Kidney (tissue), 14 donors: ENCODE measurements around the gene MYADM. TPM values are rescaled to one million over a fixed set of nuclear protein-coding genes. Genes with fewer than 3 reads are reported as not detected.

Experiments
- DNase-seq, 5 donors: peaks; one replicate each; pipeline ENCODE4 v3.0.0-alpha.2; 2013 to 2020
- FAIRE-seq: peaks from 2 replicates; lab custom pipeline; 2012; peaks lifted over from hg19 to GRCh38; lab: Jason Lieb, UNC
- H3K27ac ChIP-seq, 2 donors: one replicate each; pipeline ENCODE4 v1.7.0; 2013; ENCODE audit warnings: low read depth in 2 of 2, low read length in 2 of 2, inconsistent platforms in 1 of 2
- H3K27me3 ChIP-seq: one replicate; pipeline ENCODE4 v1.7.1; 2013; ENCODE audit warnings: low read length, inconsistent platforms; ENCODE audit not compliant: control insufficient read depth, insufficient read depth
- H3K36me3 ChIP-seq, 3 donors: one replicate each; pipeline versions ENCODE4 v1.7.0 to v1.7.1; 2013; ENCODE audit warnings: low read length in 3 of 3, control low read depth in 1 of 3, inconsistent platforms in 1 of 3; ENCODE audit not compliant: insufficient read depth in 3 of 3, control insufficient read depth in 2 of 3
- H3K4me1 ChIP-seq, 3 donors: one replicate each; pipeline versions ENCODE4 v1.7.0 to v1.7.1; 2013; ENCODE audit warnings: low read length in 3 of 3, inconsistent platforms in 1 of 3, low read depth in 1 of 3; ENCODE audit not compliant: control insufficient read depth in 2 of 3, insufficient read depth in 2 of 3
- H3K4me3 ChIP-seq, 3 donors: one replicate each; pipeline versions ENCODE4 v1.7.0 to v1.8.1; 2013; ENCODE audit warnings: low read length in 3 of 3, control low read depth in 1 of 3, inconsistent platforms in 1 of 3
- H3K9ac ChIP-seq, 3 donors: one replicate each; pipeline versions ENCODE4 v1.7.0 to v1.7.1; 2013; ENCODE audit warnings: low read length in 3 of 3, control low read depth in 1 of 3, inconsistent platforms in 1 of 3
- H3K9me3 ChIP-seq, 3 donors: one replicate each; pipeline versions ENCODE4 v1.7.0 to v1.7.1; 2013; ENCODE audit warnings: low read length in 3 of 3, control low read depth in 1 of 3, inconsistent platforms in 1 of 3; ENCODE audit not compliant: control insufficient read depth in 2 of 3, insufficient read depth in 1 of 3
- CTCF ChIP-seq: IDR thresholded peaks from 3 replicates; pipeline ENCODE4 v1.5.1; 2012; ENCODE audit warnings: mild to moderate bottlenecking, moderate library complexity, borderline replicate concordance; ENCODE audit not compliant: insufficient read depth; ENCODE audit errors: extremely low read depth
- intact Hi-C: fragments of 100-400 bp; cut with DNase I; formaldehyde crosslinking; loops from one replicate; pipeline ENCODE4 v1.11.1; 2022
- polyA plus RNA-seq: library from polyadenylated mRNA; stranded (reverse); fragments of 350-450 nt; fragmentation: Illumina TruSeq; extraction: RNeasy Lipid Tissue Mini Kit (QIAGEN cat#74804); gene quantifications from one replicate; pipeline ENCODE4 v1.2.3, GENCODE V29; 2014; ENCODE audit warnings: low read depth, low replicate concordance; ENCODE audit not compliant: insufficient read depth
- total RNA-seq: library from RNA; stranded (reverse); fragmentation: NEBNext Ultra II Directional; extraction: Animal tissue kit (Norgen Biotek cat#: 25700); gene quantifications from one replicate; pipeline ENCODE4 v1.2.1, GENCODE V29; 2021
- donor health status: control.
- donor health status: control.
- donor health status: control.
- donor health status: control.
- donor health status: control.
- donor health status: DM: yes; HTN: yes; CAD: no.
- donor health status: Normal renal cell carcinoma (clear cell type).

Gene MYADM
- total and polyA plus RNA-seq, 2 donors from 2014 or later, result 13.1 to 90.3 TPM

GRCh38 chr19:53900191-53900860 is 32.6 kb downstream of the MYADM start:
- Histone ChIP-seq H3K9me3 (peaks cover 0 to 2% (median 0%) of the 10 kb centered on the region in 3 donors), H3K27ac (no peak overlapping the region), H3K4me1 (no peaks in the 10 kb centered on the region), H3K9ac (no peak overlapping the region), H3K27me3 (no peaks in the 10 kb centered on the region), H3K4me3 (no peak overlapping the region), H3K36me3 (no peaks in the 10 kb centered on the region)
- FAIRE-seq (no peak), DNase-seq (peak in 1 of 5 donors; percentile 54)
- no peak for TF ChIP-seq CTCF
- intact Hi-C loops, result no loop called here

- no peak for TF ChIP-seq CTCF
- intact Hi-C loops, result no loop called here
- Histone ChIP-seq H3K27me3 (peaks cover 8% of the 10 kb centered on the region), H3K27ac (no peak overlapping the region), H3K4me1 (no peaks in the 10 kb centered on the region), H3K9me3 (peaks cover 0 to 2% (median 0%) of the 10 kb centered on the region in 3 donors), H3K36me3 (no peaks in the 10 kb centered on the region), H3K9ac (no peak overlapping the region), H3K4me3 (no peak overlapping the region)
- peak in 4 of 5 donors; percentile 4 to 91 (median 82) for DNase-seq
- no peak for FAIRE-seq
Measured at GRCh38 chr19:53903055-53903680, 35.5 kb downstream of the MYADM start.

- intact Hi-C loops, result no loop called here
- H3K36me3 ChIP-seq, result no peaks in the 10 kb centered on the region
- TF ChIP-seq CTCF, result no peak
- no peak overlapping the region for H3K9ac ChIP-seq
- H3K4me3 ChIP-seq, result no peak overlapping the region
- FAIRE-seq (no peak), DNase-seq (no peak)
- H3K27me3 ChIP-seq, result peaks cover 15% of the 10 kb centered on the region
- H3K27ac ChIP-seq, result no peak overlapping the region
- no peaks in the 10 kb centered on the region for H3K4me1 ChIP-seq
- H3K9me3 ChIP-seq, result peaks cover 0 to 2% (median 0%) of the 10 kb centered on the region in 3 donors
Measured at GRCh38 chr19:53904909-53905308, 37.2 kb downstream of the MYADM start.
